T47D (cell line): ENCODE results near the gene PTPRT.

Experiments used
- DNase-seq, 2 experiments: peaks; one replicate each; pipeline versions ENCODE4 v3.0.0 to v3.0.0-alpha.2; 2011 to 2012; ENCODE audit warnings: low read depth in 1 of 2, low spot score in 1 of 2
- JUND ChIP-seq: IDR thresholded peaks from 2 replicates; pipeline ENCODE4 v1.6.1; 2012; ENCODE audit warnings: low read depth
- in situ Hi-C: cut with HindIII; loops from 2 replicates; pipeline ENCODE4 v1.10.0; 2016; ENCODE audit warnings: low sequenced_read_pairs, low pct_unique_long_range_greater_than_20kb

The PTPRT gene

GRCh38 chr20:42556575-42556974 lies 633.1 kb downstream of the PTPRT start:
- no peak for TF ChIP-seq JUND
- DNase-seq = no peak
- in situ Hi-C loops = no loop called here

- in situ Hi-C loops = no loop called here
- TF ChIP-seq JUND = no peak
- DNase-seq = no peak
These were observed 636.3 kb downstream of the PTPRT start for GRCh38 chr20:42553374-42553773.

GRCh38 chr20:42549496-42549895 lies 640.2 kb downstream of the PTPRT start:
- TF ChIP-seq JUND = no peak
- in situ Hi-C loops = no loop called here
- no peak for DNase-seq

GRCh38 chr20:42544926-42545325 lies 644.8 kb downstream of the PTPRT start:
- in situ Hi-C loops = no loop called here
- TF ChIP-seq JUND = no peak
- DNase-seq = peak in 1 of 2 experiments; percentile 55

GRCh38 chr20:42532831-42533230 lies 656.9 kb downstream of the PTPRT start:
- no peak for DNase-seq
- in situ Hi-C loops = no loop called here
- TF ChIP-seq JUND = no peak

GRCh38 chr20:42531508-42531961 lies 658.2 kb downstream of the PTPRT start:
- no peak for DNase-seq
- in situ Hi-C loops = no loop called here
- TF ChIP-seq JUND = no peak

- in situ Hi-C loops = no loop called here
- DNase-seq = peak; percentile 42 to 46
- no peak for TF ChIP-seq JUND
These were observed 658.8 kb downstream of the PTPRT start for GRCh38 chr20:42530855-42531448.

GRCh38 chr20:42530191-42530590 lies 659.5 kb downstream of the PTPRT start:
- DNase-seq = no peak
- in situ Hi-C loops = no loop called here
- TF ChIP-seq JUND = no peak

GRCh38 chr20:42524058-42524457 lies 665.6 kb downstream of the PTPRT start:
- in situ Hi-C loops = no loop called here
- DNase-seq = no peak
- no peak for TF ChIP-seq JUND

GRCh38 chr20:42516692-42517091 lies 673.0 kb downstream of the PTPRT start:
- TF ChIP-seq JUND = no peak
- DNase-seq = no peak
- in situ Hi-C loops = no loop called here

GRCh38 chr20:42510686-42511085 lies 679.0 kb downstream of the PTPRT start:
- in situ Hi-C loops = no loop called here
- no peak for DNase-seq
- no peak for TF ChIP-seq JUND

- in situ Hi-C loops = no loop called here
- no peak for TF ChIP-seq JUND
- no peak for DNase-seq
These were observed 681.8 kb downstream of the PTPRT start for GRCh38 chr20:42507874-42508273.

- no peak for TF ChIP-seq JUND
- in situ Hi-C loops = no loop called here
- no peak for DNase-seq
These were observed 683.3 kb downstream of the PTPRT start for GRCh38 chr20:42506397-42506796.

- TF ChIP-seq JUND = no peak
- no peak for DNase-seq
- in situ Hi-C loops = no loop called here
These were observed 687.1 kb downstream of the PTPRT start for GRCh38 chr20:42502591-42502990.
